Measurements from ENCODE around the gene ZFHX2.
A peak's percentile ranks its signal among the peaks of the same experiment; 100 is the strongest.

ZFHX2 gene

GRCh38 chr14:23559926-23560520 lies 8.5 kb upstream of the ZFHX2 start:
- DNase-seq (ENCODE audit: low read depth in 2 of 2): no peak

DNA sequence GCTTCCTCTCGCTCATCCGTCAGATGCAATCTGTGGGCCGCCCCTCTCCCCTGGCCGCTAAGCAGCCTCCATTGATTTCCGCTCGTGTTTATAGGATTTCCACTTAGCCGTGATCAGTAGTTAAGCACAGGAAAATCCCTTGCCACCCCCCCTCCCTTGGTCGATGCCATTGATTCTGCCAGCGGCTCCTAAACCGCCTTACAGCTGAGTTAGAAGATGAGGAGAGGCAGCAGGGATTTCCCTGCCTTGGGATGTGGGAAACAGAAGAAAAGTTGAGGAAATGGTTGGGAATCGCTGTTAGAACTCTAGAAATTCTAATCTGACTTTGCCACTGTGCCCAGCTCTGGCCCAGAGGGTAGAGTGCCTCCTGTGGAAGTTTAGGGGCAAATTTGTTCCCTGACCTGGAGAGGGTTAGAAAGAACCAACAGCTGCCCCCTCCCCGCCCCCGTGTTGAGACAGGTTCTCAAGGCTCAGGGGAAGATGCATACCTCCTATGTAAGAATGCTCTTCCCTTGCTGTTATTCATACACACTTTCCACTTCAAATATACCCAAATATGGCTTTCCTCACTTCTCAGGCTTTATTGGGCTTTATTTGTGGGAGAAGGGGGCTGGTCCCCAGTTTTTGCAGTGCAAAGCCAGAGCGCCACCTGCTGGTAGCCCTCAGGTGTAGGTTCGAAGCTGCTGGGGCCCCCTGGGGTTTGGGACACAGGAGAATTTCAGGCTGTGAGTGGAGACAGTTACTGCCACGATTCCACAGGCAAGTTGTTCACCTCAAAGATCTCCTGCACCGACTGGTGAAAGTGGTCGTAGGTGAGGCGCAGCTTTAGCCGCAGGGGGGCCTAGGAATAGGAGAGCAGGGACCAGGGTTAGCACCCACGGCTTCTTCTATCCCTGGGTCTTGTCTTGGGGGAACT lies 7.7 kb upstream of the ZFHX2 start:
- peak in 1 of 2 donors; percentile 28 for DNase-seq (ENCODE audit: low read depth in 2 of 2)

GRCh38 chr14:23558346-23559009 lies 6.9 kb upstream of the ZFHX2 start:
- DNase-seq (ENCODE audit: low read depth in 2 of 2): no peak

- DNase-seq (ENCODE audit: low read depth in 2 of 2): no peak
These were observed 6.4 kb upstream of the ZFHX2 start for GRCh38 chr14:23557946-23558345.

- no peak for DNase-seq (ENCODE audit: low read depth in 2 of 2)
These were observed 6.0 kb upstream of the ZFHX2 start for GRCh38 chr14:23557521-23557920.

DNA sequence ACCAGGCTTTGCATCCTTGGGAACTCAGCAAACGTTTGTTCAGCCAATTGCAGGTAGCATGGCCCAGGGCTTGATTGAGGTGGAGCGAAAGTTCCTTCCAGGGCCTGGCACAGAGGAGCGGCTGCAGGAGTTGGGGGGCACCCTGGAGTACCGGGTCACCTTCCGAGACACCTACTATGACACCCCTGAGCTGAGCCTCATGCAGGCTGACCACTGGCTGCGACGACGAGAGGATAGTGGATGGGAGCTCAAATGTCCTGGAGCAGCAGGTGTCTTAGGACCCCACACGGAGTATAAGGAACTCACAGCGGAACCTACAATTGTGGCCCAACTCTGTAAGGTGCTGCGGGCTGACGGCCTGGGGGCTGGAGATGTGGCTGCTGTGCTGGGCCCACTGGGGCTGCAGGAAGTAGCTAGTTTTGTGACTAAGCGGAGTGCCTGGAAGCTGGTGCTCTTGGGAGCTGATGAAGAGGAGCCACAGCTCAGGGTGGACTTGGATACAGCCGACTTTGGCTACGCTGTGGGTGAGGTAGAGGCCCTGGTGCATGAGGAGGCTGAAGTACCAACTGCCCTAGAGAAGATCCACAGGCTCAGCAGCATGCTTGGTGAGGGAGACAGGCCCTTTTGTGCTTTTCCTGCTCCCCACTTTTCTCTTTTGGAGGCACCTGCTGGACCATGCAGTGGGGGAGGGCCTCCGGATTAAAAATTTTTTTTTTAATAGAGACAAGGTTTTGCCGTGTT lies 5.3 kb upstream of the ZFHX2 start:
- no peak for DNase-seq (ENCODE audit: low read depth in 2 of 2)

- DNase-seq (ENCODE audit: low read depth in 2 of 2): peak; percentile 85 to 89
These were observed 4.5 kb upstream of the ZFHX2 start, which contains the start of gene THTPA for GRCh38 chr14:23555882-23556699. Gene THTPA (plus strand): TSS chr14:23556271. CDS start chr14:23556758, 487 bp downstream.

DNA sequence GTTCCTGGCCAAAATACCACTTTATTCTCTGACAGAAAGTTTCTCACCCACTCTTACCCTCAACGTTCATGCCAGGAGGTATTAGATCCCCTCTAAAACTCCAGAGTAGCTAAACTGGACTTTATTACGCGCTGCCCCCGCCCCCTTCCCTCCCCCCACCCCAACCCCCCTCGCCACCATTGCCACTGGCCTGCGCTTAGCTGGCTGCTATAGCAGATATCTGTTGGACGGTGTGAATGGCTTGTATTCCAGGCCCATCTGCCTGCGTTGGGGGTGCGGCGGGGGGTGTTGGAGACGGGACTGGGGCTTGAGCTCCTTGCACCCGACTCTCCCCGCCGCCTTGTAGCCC lies 3.9 kb upstream of the ZFHX2 start:
- DNase-seq (ENCODE audit: low read depth in 2 of 2): no peak

GRCh38 chr14:23550812-23551265 lies 726 bp downstream of the ZFHX2 start:
- DNase-seq (ENCODE audit: low read depth in 2 of 2): no peak

- no peak for DNase-seq (ENCODE audit: low read depth in 2 of 2)
These were observed 1.3 kb downstream of the ZFHX2 start for GRCh38 chr14:23550131-23550811.

- no peak for DNase-seq (ENCODE audit: low read depth in 2 of 2)
These were observed 2.9 kb downstream of the ZFHX2 start for GRCh38 chr14:23548351-23549318.

- no peak for DNase-seq (ENCODE audit: low read depth in 2 of 2)
These were observed 3.6 kb downstream of the ZFHX2 start for GRCh38 chr14:23547924-23548323.

GRCh38 chr14:23546450-23547035 lies 5.0 kb downstream of the ZFHX2 start:
- no peak for DNase-seq (ENCODE audit: low read depth in 2 of 2)

- DNase-seq (ENCODE audit: low read depth in 2 of 2): no peak
These were observed 5.7 kb downstream of the ZFHX2 start for GRCh38 chr14:23545740-23546365.

GRCh38 chr14:23544511-23545447 lies 6.8 kb downstream of the ZFHX2 start:
- DNase-seq (ENCODE audit: low read depth in 2 of 2): no peak

GRCh38 chr14:23543403-23543802 lies 8.2 kb downstream of the ZFHX2 start:
- DNase-seq (ENCODE audit: low read depth in 2 of 2): no peak

DNA sequence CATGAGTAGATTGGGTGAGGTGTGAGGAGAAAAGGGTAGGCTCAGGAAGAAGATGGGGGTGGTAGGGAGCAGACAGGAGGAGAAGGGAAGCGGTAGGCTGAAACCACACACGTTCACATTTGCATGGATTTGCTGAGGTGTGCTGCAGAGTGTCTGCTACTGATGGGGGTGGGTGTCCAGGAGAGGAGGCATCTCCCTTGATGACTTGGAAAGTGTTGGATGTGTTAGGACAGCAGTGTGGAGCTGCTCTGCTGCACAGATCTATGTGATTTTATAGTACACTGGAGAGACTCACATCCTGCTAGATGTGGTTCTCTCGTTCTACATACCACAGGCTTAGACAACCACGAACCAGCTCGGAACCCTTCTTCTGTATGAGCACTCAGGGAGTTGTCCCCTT lies 9.3 kb downstream of the ZFHX2 start:
- no peak for DNase-seq (ENCODE audit: low read depth in 2 of 2)
